ENCODE data around the gene CARMIL1.

- no peak for TF ChIP-seq CTCF (IDR thresholded peaks at IDR 0.05 in 8 of 11, conservative IDR thresholded peaks at IDR 0.05 in 3 of 11)
- TF ChIP-seq POLR2A (IDR thresholded peaks at IDR 0.05), result no peak
- TF ChIP-seq POLR2AphosphoS5 (IDR thresholded peaks at IDR 0.05), result no peak
Observed at GRCh38 chr6:25254671-25255070, 24.5 kb upstream of the CARMIL1 start.

All from spleen (tissue), 7 donors.